DND-41 (cell line): Measurements from ENCODE around the gene RAD51B.

Experiments used
- EZH2 ChIP-seq: IDR thresholded peaks from 3 replicates; pipeline ENCODE4 v1.6.1; 2012; ENCODE audit warnings: borderline replicate concordance, low read depth, mild to moderate bottlenecking, moderate library complexity, low read length, inconsistent platforms; ENCODE audit not compliant: severe bottlenecking
- TF ChIP-seq, protein P1 (sequence below): IDR thresholded peaks from 2 replicates; pipeline ENCODE4 v1.5.1; 2012; ENCODE audit warnings: borderline replicate concordance, low read length, moderate library complexity, mild to moderate bottlenecking; ENCODE audit not compliant: poor library complexity, severe bottlenecking; ENCODE audit errors: extremely low read depth

DNA sequence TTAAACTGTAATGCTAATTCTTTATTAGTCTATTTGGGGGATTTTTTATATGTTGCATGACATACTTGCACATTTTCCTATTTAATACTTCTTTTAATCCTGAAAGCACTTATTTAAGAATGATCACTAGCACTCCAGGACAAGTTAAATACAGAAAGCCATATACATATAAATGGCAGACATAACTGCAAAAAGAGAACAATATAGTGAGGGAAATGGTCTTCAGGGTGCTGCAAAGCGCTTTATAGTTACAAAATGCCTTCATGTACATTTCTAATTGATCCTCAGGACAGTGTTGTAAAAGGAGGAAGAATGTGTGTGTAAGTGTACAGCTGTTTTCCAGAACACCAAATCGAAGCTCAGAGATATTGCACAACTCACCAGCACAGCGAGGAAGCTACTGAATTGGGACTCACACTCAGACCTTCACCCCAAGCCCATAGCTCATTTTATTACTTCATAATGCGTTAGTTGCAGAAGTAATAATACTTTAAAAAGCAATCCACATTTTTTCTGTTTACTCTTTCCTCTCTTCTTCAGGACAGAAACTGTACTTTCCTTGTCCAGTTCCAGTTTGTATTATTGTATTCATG lies 428.2 kb downstream of the RAD51B start:
- TF ChIP-seq, protein P1, sequence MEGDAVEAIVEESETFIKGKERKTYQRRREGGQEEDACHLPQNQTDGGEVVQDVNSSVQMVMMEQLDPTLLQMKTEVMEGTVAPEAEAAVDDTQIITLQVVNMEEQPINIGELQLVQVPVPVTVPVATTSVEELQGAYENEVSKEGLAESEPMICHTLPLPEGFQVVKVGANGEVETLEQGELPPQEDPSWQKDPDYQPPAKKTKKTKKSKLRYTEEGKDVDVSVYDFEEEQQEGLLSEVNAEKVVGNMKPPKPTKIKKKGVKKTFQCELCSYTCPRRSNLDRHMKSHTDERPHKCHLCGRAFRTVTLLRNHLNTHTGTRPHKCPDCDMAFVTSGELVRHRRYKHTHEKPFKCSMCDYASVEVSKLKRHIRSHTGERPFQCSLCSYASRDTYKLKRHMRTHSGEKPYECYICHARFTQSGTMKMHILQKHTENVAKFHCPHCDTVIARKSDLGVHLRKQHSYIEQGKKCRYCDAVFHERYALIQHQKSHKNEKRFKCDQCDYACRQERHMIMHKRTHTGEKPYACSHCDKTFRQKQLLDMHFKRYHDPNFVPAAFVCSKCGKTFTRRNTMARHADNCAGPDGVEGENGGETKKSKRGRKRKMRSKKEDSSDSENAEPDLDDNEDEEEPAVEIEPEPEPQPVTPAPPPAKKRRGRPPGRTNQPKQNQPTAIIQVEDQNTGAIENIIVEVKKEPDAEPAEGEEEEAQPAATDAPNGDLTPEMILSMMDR, result peak; percentile 3
- TF ChIP-seq EZH2, result no peak
